Natural killer cell (primary cell): ENCODE data around the gene RPL19. TPM values are rescaled to one million over a fixed set of nuclear protein-coding genes. Genes with fewer than 3 reads are reported as not detected.
A peak's percentile ranks its signal among the peaks of the same experiment; 100 is the strongest.

Source experiments
- ATAC-seq, 3 donors: fragments of 150-1000 bp in 2 of 3; fragments of 200-7000 bp in 1 of 3; cut with Tn5 transposase; 1 replicate in 1 of 3; 2 replicates in 2 of 3; pipeline ENCODE4 v1.10.0; 2021; ENCODE audit warnings: mild to moderate bottlenecking in 2 of 3, moderate library complexity in 2 of 3
- DNase-seq, 2 donors: peaks; one replicate each; pipeline versions ENCODE4 v3.0.0 to v3.0.0-alpha.2; 2013 to 2021; ENCODE audit warnings: mixed read lengths in 1 of 2
- H3K27ac ChIP-seq: one replicate; pipeline ENCODE4 v1.5.1; 2013; ENCODE audit warnings: mild to moderate bottlenecking, low read length
- H3K27me3 ChIP-seq: one replicate; pipeline ENCODE4 v1.6.1; 2013; ENCODE audit warnings: low read length; ENCODE audit not compliant: control insufficient read depth, insufficient read depth
- H3K36me3 ChIP-seq: one replicate; pipeline ENCODE4 v1.6.1; 2013; ENCODE audit warnings: low read length; ENCODE audit not compliant: control insufficient read depth, insufficient read depth
- H3K4me1 ChIP-seq: one replicate; pipeline ENCODE4 v1.6.1; 2013; ENCODE audit warnings: low read length; ENCODE audit not compliant: control insufficient read depth, insufficient read depth
- H3K4me3 ChIP-seq: one replicate; pipeline ENCODE4 v1.5.1; 2013; ENCODE audit warnings: low read length
- H3K9me3 ChIP-seq: one replicate; pipeline ENCODE4 v1.6.1; 2013; ENCODE audit warnings: low read length; ENCODE audit not compliant: control insufficient read depth, insufficient read depth
- H3K27ac Mint-ChIP-seq, 2 donors: one replicate each; pipeline ENCODE4 v1.8.0; 2022; ENCODE audit warnings: mild to moderate bottlenecking in 2 of 2, mixed read lengths in 2 of 2, moderate library complexity in 1 of 2
- H3K27me3 Mint-ChIP-seq, 2 donors: one replicate each; pipeline ENCODE4 v1.8.0; 2022; ENCODE audit warnings: low read depth in 2 of 2, mixed read lengths in 2 of 2
- H3K36me3 Mint-ChIP-seq: one replicate; pipeline ENCODE4 v1.8.0; 2022; ENCODE audit warnings: mixed read lengths
- H3K4me1 Mint-ChIP-seq, 2 donors: one replicate each; pipeline ENCODE4 v1.8.0; 2022; ENCODE audit warnings: mixed read lengths in 2 of 2
- H3K4me3 Mint-ChIP-seq: one replicate; pipeline ENCODE4 v1.8.0; 2022; ENCODE audit warnings: mild to moderate bottlenecking, moderate library complexity, mixed read lengths
- H3K9me3 Mint-ChIP-seq, 2 donors: one replicate each; pipeline ENCODE4 v1.8.0; 2022; ENCODE audit warnings: mixed read lengths in 2 of 2
- WGBS: methylation state at CpG from one replicate; pipeline ENCODE4 v1.1.7; 2013; ENCODE audit warnings: missing lambda C conversion rate; ENCODE audit not compliant: insufficient coverage; 5-methylcytosine and 5-hydroxymethylcytosine counted together
- intact Hi-C: fragments of 100-400 bp; cut with micrococcal nuclease; formaldehyde crosslinking; loops from one replicate; pipeline ENCODE4 v1.14.2; 2022
- total RNA-seq, 4 donors: library from RNA; stranded (reverse); fragments of 120-200 nt in 1 of 4; gene quantifications; one replicate each; pipeline versions ENCODE4 v1.2.3 to v1.2.4, GENCODE V29; 2013 to 2022
- TF ChIP-seq, protein P1 (sequence below): fragments of 200-600 bp; IDR thresholded peaks from one replicate; pipeline ENCODE4 v1.8.0; 2022; ENCODE audit warnings: antibody characterized with exemption

RPL19 gene
- total RNA-seq, 3 donors from 2014 or later (not counting 1 experiment from before 2014, with no cell fraction given): 1,182 to 1,484 (median 1,482) TPM

DNA sequence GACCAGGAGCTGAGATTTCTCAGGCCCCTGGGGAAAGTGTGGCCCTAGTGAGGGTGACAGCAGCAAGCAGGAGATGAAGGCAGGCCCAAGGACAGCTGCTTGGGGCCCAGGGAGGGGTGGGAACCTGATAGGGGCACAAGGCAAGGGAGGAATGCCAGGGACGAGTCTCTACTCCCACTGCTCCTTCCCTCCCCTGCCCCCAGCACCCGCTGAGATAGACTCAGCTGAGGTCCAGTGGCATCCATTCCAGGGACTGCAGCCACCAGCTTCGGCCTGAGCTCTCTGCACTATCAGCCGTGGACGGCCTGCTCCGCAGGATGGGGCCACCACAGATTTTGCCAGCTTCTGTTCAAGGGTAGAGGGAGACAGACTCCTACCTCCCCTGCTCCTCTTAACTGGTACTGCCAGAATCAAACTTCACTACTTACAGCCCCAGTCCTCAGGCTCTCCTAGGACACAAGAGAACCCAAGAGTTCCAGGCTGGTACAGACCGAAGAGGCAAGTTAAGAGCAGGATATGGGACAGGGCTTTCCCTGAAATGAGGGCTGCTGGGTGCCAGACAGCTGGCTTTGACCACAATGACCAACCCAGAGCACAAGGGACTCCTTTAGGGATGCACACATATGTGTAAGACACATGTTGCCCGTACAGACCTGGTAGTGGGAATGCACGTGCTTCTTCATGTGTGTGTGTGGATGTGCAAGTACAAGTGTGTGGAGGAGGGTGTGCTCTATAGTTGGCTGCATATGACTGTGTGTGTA is 8.2 kb upstream of the RPL19 start:
- H3K4me1 ChIP-seq: peaks cover 22% of the 10 kb centered on the region
- DNase-seq (no peak), ATAC-seq (no peak)
- Mint-ChIP-seq H3K27ac (peak overlapping the region in 1 of 2 donors; percentile 56), H3K27me3 (no peaks in the 10 kb centered on the region), H3K4me3 (no peak overlapping the region), H3K4me1 (peaks cover 6 to 35% of the 10 kb centered on the region in 2 donors), H3K9me3 (no peaks in the 10 kb centered on the region), H3K36me3 (no peaks in the 10 kb centered on the region)
- no peaks in the 10 kb centered on the region for H3K9me3 ChIP-seq
- peaks cover 19% of the 10 kb centered on the region for H3K36me3 ChIP-seq
- no peak overlapping the region for H3K4me3 ChIP-seq
- H3K27ac ChIP-seq: no peak overlapping the region
- WGBS: 95% methylated on average over 9 of the region's 9 CpGs
- intact Hi-C loops: no loop called here
- H3K27me3 ChIP-seq: no peaks in the 10 kb centered on the region
- TF ChIP-seq, protein P1, sequence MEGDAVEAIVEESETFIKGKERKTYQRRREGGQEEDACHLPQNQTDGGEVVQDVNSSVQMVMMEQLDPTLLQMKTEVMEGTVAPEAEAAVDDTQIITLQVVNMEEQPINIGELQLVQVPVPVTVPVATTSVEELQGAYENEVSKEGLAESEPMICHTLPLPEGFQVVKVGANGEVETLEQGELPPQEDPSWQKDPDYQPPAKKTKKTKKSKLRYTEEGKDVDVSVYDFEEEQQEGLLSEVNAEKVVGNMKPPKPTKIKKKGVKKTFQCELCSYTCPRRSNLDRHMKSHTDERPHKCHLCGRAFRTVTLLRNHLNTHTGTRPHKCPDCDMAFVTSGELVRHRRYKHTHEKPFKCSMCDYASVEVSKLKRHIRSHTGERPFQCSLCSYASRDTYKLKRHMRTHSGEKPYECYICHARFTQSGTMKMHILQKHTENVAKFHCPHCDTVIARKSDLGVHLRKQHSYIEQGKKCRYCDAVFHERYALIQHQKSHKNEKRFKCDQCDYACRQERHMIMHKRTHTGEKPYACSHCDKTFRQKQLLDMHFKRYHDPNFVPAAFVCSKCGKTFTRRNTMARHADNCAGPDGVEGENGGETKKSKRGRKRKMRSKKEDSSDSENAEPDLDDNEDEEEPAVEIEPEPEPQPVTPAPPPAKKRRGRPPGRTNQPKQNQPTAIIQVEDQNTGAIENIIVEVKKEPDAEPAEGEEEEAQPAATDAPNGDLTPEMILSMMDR: no peak

GRCh38 chr17:39192901-39193300 is 7.2 kb upstream of the RPL19 start:
- Mint-ChIP-seq H3K27me3 (no peaks in the 10 kb centered on the region), H3K36me3 (no peaks in the 10 kb centered on the region), H3K9me3 (no peaks in the 10 kb centered on the region), H3K4me3 (no peak overlapping the region), H3K27ac (no peak overlapping the region), H3K4me1 (peaks cover 7 to 40% of the 10 kb centered on the region in 2 donors)
- TF ChIP-seq, protein P1: no peak
- no peak for DNase-seq
- ATAC-seq: no peak
- Histone ChIP-seq H3K27me3 (no peaks in the 10 kb centered on the region), H3K27ac (no peak overlapping the region), H3K4me1 (peaks cover 29% of the 10 kb centered on the region), H3K36me3 (peaks cover 12% of the 10 kb centered on the region), H3K4me3 (no peak overlapping the region), H3K9me3 (no peaks in the 10 kb centered on the region)
- 96% methylated on average over 16 of the region's 16 CpGs for WGBS
- intact Hi-C loops: no loop called here

GRCh38 chr17:39193346-39193745 is 6.7 kb upstream of the RPL19 start:
- Mint-ChIP-seq H3K27ac (no peak overlapping the region), H3K36me3 (no peaks in the 10 kb centered on the region), H3K4me3 (no peak overlapping the region), H3K27me3 (no peaks in the 10 kb centered on the region), H3K4me1 (peaks cover 11 to 44% of the 10 kb centered on the region in 2 donors), H3K9me3 (no peaks in the 10 kb centered on the region)
- peaks cover 12% of the 10 kb centered on the region for H3K36me3 ChIP-seq
- WGBS: 88% methylated on average over 8 of the region's 10 CpGs
- TF ChIP-seq, protein P1: no peak
- DNase-seq (no peak), ATAC-seq (no peak)
- H3K27me3 ChIP-seq: no peaks in the 10 kb centered on the region
- H3K4me3 ChIP-seq: no peak overlapping the region
- no peaks in the 10 kb centered on the region for H3K9me3 ChIP-seq
- no peak overlapping the region for H3K27ac ChIP-seq
- intact Hi-C loops: no loop called here
- H3K4me1 ChIP-seq: peaks cover 33% of the 10 kb centered on the region
